Measurements from ENCODE around the gene NAPB.

The NAPB gene

DNA sequence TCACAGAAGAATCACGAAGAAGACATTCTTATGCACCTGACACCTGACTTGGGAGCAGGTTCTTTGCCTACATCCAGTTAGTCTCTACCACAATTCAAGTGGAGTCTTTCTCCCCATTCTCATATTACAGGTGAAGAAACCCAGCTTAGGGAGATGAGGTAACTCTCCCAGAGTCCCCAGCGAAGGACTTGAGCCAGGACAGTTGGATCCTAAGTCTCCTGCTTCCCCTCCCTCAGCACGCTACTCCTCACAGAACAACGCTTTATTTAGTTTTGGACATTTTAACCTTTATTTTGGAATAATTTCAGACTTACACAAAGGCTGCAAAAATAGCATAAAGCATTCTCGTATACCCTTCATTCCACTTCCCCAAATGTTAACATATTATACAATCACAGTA is 17.4 kb upstream of the NAPB start:
- no peak for DNase-seq (ENCODE audit: low read depth in 2 of 2, low spot score in 1 of 2)

GRCh38 chr20:23437126-23437899 is 16.0 kb upstream of the NAPB start:
- DNase-seq (ENCODE audit: low read depth in 2 of 2, low spot score in 1 of 2) = no peak

DNA sequence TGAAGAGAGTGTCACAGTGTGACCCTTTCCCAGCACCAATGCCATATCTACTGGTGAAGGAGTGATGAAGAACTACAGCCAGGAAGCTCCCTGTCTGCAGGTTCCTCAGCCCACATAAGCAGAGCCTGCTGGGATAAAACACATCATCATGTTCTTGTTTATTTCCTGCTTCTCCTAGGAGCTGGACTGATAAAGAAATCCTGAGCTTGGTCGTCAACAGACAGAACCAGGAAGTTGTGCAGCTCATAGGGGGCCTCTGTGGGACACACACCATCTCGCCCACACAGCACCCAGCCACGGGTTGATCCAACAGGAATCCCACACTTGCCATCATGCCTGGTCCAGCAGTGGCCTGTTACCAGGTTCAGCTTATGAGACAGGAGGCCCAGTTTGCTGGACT is 15.4 kb upstream of the NAPB start:
- DNase-seq (ENCODE audit: low read depth in 2 of 2, low spot score in 1 of 2) = no peak

DNA sequence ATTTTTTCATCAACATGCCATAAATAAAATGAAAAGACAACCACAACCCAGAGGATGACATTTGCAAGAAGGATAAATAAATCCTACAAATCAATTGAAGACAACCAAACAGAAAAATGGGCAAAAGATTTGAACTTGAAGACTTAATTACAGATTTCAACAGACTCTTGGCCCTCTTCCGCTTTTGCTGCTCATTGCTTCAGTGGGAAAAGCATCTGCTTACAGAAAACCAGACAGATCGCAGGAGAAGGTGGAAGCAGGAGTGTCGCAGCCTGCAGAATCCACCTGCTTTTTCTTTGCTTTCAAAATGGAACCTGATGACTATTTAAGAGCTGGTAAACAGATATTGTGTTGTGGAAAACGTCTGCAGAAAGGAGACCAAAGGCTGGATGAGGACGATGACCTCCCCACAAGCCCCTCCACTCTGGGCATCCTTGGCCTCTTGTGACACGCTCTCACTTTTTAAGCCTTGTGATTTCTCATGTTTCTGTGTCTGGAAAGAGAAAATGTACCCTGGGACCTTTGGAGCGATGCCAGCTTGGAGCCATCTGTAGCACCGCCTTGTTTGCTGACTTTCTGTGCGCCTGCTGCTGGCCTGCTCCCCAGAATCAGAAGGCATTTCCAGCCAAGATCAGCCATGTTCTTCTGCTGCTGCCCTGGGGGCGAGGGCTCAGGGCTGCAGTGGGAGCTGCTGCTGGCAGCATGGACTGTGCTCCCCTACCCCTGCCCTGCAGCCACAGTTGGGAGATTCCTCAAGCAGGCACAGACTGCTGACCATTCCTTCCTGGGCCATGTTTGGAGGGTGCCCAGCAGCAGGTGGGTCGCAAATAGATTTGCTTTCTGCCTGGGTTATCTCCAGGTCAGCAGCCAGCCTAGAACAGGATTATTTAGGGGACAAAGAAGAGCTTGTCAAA is 14.6 kb upstream of the NAPB start:
- no peak for DNase-seq (ENCODE audit: low read depth in 2 of 2, low spot score in 1 of 2)

- no peak for DNase-seq (ENCODE audit: low read depth in 2 of 2, low spot score in 1 of 2)
These were observed 13.4 kb upstream of the NAPB start for GRCh38 chr20:23434521-23435313.

DNA sequence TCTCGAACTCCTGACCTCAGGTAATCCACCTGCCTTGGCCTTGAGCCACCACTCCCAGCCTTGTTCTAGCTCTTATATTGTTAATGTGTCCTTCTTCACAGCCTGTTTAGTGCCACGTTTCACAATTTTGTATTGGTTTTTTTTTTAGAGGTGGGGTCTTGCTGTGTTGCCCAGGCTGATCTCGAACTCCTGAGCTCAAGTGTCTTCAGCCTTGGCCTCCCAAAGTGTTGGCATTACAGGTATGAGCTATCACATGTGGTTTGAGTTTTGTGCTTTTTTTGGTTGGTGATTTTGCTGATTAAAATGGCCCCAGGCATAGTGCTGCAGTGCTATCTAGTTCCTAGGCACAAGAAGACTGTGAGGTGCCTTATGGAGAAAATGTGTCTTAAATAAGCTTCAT is 12.3 kb upstream of the NAPB start:
- no peak for DNase-seq (ENCODE audit: low read depth in 2 of 2, low spot score in 1 of 2)

DNA sequence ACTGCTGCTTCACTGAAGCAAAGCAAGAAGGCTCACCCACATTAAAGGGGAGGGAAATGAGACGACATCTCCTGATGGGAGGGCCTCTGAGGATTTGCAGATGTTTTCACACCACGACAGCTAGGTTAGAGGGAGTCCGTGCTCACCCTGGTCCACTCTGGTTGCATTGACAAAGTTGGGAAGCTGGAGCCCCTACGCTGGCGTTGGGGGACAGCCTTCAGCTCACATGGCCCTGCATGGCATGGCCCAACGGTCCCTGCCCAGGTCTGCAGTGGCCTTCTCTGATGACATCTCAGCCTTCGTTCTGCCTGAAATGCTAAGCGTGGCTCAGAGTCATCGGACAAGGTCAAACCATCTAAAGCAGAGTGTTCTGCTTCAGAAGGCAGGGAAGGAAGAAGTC is 3.8 kb upstream of the NAPB start:
- no peak for DNase-seq (ENCODE audit: low read depth in 2 of 2, low spot score in 1 of 2)

DNA sequence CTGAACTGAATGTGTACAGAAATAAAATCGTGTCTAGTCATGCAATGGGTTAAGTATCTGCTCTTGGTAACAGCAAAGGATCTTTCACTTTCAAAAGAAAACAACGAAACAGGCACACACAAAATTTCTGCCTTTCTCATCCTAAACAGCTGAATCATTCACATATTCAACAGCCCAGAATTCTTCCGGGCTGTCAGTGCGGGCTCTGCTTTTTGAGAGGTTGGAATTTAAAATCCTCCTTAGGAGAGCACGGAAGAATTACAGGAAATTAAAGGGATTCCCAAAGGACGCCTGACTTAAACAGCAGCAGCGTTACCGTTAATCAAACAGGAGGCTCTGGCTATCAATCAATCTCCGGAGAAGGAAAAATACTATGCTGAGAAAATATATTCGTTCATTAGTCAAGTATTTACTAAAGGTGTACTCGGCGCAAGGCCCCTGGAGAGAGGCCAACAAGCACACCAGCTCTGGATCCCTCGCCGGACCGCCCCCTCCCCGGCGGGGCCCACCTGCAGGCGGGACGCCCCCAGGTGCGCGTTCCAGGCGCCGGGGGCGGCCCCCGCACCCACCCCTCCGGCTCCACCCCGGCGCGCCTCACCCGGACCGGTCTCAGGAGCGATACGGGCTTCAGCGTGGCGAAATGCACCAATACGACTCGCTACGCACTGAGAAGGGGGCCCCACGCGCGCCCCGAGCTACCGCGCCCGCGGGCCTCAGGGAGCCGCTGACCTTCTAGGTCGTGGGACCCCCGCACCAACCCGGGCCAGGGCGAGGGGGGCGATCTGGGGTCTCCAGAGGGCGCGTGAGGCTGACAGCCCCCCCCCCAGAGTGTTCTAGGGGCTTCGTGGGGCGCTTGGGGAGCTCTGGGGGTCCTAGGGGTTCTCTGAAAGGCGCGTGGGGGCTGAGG is 1.0 kb downstream of the NAPB start:
- DNase-seq (ENCODE audit: low read depth in 2 of 2, low spot score in 1 of 2) = peak in 1 of 2 donors; percentile 27

DNA sequence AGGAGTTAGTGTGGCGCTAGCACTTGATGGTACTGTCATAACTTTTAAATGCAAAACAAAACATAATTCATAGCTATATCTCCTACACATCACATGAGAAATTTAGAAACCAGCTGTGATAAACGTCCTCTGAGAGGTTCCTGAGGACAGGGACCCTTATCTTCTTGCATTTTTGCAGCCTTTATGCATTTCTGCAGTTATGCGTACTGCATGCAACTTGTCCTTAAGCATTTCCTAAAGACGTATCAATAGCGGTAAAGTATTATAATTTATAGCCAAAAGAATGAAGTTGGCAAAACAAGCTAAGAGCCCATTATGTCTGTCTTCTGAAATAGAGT is 1.7 kb downstream of the NAPB start:
- no peak for DNase-seq (ENCODE audit: low read depth in 2 of 2, low spot score in 1 of 2)

- DNase-seq (ENCODE audit: low read depth in 2 of 2, low spot score in 1 of 2) = no peak
These were observed 3.4 kb downstream of the NAPB start for GRCh38 chr20:23417861-23418260.

DNA sequence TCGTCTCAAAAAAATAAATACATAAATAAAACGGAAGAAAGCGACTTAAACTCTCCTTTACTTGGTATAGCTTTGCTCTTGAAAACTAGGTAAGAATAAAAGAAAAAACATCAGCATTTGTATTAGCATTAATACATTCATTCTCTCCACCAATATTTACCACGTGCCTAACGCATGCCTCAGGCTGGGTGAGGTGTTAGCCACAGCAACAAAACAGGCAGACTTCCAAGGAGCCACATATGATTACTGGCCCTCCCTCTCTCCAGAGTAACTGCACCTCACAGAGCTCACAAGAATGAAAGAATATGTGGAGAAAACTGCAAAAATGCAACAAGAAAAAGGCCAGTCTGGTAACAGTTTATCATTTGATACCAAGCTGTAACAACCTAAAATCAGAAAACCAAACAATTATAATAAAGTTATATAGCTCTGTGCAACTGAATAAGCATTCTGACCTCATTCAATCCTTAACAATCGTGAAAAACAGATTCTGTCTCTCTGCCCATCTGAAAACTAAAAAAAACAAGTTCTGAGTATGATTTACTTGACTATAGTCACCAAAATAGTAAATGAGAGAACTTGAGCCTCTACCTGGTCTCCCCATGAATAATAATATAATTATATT is 5.2 kb downstream of the NAPB start:
- no peak for DNase-seq (ENCODE audit: low read depth in 2 of 2, low spot score in 1 of 2)

- DNase-seq (ENCODE audit: low read depth in 2 of 2, low spot score in 1 of 2) = no peak
These were observed 5.7 kb downstream of the NAPB start for GRCh38 chr20:23415555-23415954.

GRCh38 chr20:23414526-23415188 is 6.6 kb downstream of the NAPB start:
- DNase-seq (ENCODE audit: low read depth in 2 of 2, low spot score in 1 of 2) = no peak

- DNase-seq (ENCODE audit: low read depth in 2 of 2, low spot score in 1 of 2) = no peak
These were observed 7.3 kb downstream of the NAPB start for GRCh38 chr20:23413862-23414422.

- no peak for DNase-seq (ENCODE audit: low read depth in 2 of 2, low spot score in 1 of 2)
These were observed 9.3 kb downstream of the NAPB start for GRCh38 chr20:23412026-23412425.

GRCh38 chr20:23410916-23411695 is 10.2 kb downstream of the NAPB start:
- no peak for DNase-seq (ENCODE audit: low read depth in 2 of 2, low spot score in 1 of 2)

DNA sequence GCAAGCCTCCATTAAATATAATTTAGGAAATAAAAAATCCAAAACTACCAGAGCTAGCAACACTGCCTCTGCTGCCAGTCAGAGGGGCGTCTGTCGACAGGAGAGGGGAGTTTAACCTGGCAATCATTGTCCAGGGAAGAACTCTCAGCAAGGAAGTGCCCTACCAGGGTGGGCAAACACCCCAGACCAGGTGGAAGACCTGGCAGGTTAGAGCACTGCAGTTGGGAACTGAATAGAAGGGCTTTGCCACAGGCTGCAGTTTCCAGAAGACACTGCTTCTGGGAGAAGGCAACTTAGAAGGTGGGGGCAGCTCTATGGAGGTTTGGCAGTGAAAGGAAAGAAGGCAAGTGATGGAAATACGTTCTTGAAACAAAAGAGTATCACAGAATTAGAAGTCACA is 11.5 kb downstream of the NAPB start:
- no peak for DNase-seq (ENCODE audit: low read depth in 2 of 2, low spot score in 1 of 2)

- no peak for DNase-seq (ENCODE audit: low read depth in 2 of 2, low spot score in 1 of 2)
These were observed 12.3 kb downstream of the NAPB start for GRCh38 chr20:23408957-23409356.

All from stimulated activated CD8-positive, alpha-beta memory T cell treated with anti-CD3 and anti-CD28 coated beads, Interleukin-4, amount 100 ng/mL, for 4 hours (primary cell).